HepG2 (cell line): Measurements from ENCODE around the gene SPSB2. TPM values are rescaled to one million over a fixed set of nuclear protein-coding genes. Genes with fewer than 3 reads are reported as not detected.

Experiments
- AGO2 ChIP-seq: fragments of 200-400 bp; formaldehyde crosslinking; optimal IDR thresholded peaks from 2 replicates; pipeline ENCODE3; 2017; ENCODE audit warnings: mild to moderate bottlenecking, low read depth, low read length, moderate library complexity
- CHCHD3 ChIP-seq: sonication (generic); formaldehyde crosslinking; IDR thresholded peaks from 2 replicates; pipeline ENCODE4 v1.8.0; 2022; ENCODE audit warnings: mild to moderate bottlenecking, missing genetic modification reagents, moderate library complexity
- CHD4 ChIP-seq: fragments of 200-600 bp; sonication (generic); IDR thresholded peaks from 2 replicates; pipeline ENCODE4 v1.7.0; 2017; ENCODE audit warnings: mild to moderate bottlenecking, low read length, borderline replicate concordance
- GPN1 ChIP-seq: sonication (generic); formaldehyde crosslinking; IDR thresholded peaks from 2 replicates; pipeline ENCODE4 v1.5.1; 2020; ENCODE audit warnings: missing genetic modification reagents, borderline replicate concordance
- KLF6 ChIP-seq: IDR thresholded peaks from 2 replicates; pipeline ENCODE4 v1.8.0; 2016; ENCODE audit warnings: missing biosample characterization, missing genetic modification reagents
- SMAD3 ChIP-seq: sonication (generic); formaldehyde crosslinking; IDR thresholded peaks from 2 replicates; pipeline ENCODE4 v1.4.0; 2020; ENCODE audit warnings: missing genetic modification reagents
- SOX5 ChIP-seq: IDR thresholded peaks from 2 replicates; pipeline ENCODE4 v1.6.1; 2016; ENCODE audit warnings: borderline replicate concordance
- SSRP1 ChIP-seq: IDR thresholded peaks from 2 replicates; pipeline ENCODE4 v1.6.1; 2016; ENCODE audit warnings: control low read depth
- ZBTB43 ChIP-seq: sonication (generic); formaldehyde crosslinking; conservative IDR thresholded peaks from 2 replicates; pipeline ENCODE4 v1.4.0; 2020; ENCODE audit warnings: missing genetic modification reagents
- ZFP37 ChIP-seq: sonication (generic); formaldehyde crosslinking; IDR thresholded peaks from 2 replicates; pipeline ENCODE4 v1.4.0; 2020; ENCODE audit warnings: missing genetic modification reagents, borderline replicate concordance
- ZNF44 ChIP-seq: sonication (generic); formaldehyde crosslinking; IDR thresholded peaks from 2 replicates; pipeline ENCODE4 v1.5.1; 2020; ENCODE audit warnings: mild to moderate bottlenecking, missing genetic modification reagents
- ZNF713 ChIP-seq: sonication (generic); formaldehyde crosslinking; IDR thresholded peaks from 2 replicates; pipeline ENCODE4 v1.4.0; 2020; ENCODE audit warnings: mild to moderate bottlenecking, missing genetic modification reagents
- ZSCAN29 ChIP-seq: sonication (generic); formaldehyde crosslinking; conservative IDR thresholded peaks from 2 replicates; pipeline ENCODE4 v1.4.0; 2020; ENCODE audit warnings: mild to moderate bottlenecking, missing genetic modification reagents
- polyA plus RNA-seq, 8 experiments: library from polyadenylated mRNA; depleted of rRNA in 3 of 8; stranded (reverse) in 7 of 8; unstranded in 1 of 8; fragments of >200 nt; fragmentation: Illumina TruSeq in 4 of 8; extraction: Trizol in 4 of 8; gene quantifications; 2 replicates each; pipeline versions ENCODE4 v1.2.1 to v1.2.3, GENCODE V29; 2011 to 2016; ENCODE audit warnings: low read depth in 4 of 8, missing spikeins in 1 of 8, mixed read lengths in 1 of 8; ENCODE audit not compliant: insufficient read depth in 1 of 8
- total RNA-seq, 5 experiments: library from RNA; depleted of rRNA; stranded (reverse); fragments of >200 nt; fragmentation: Illumina TruSeq; extraction: Trizol; gene quantifications; 2 replicates each; pipeline ENCODE4 v1.2.3, GENCODE V29; 2016; ENCODE audit warnings: low read depth in 1 of 5
- TF ChIP-seq, protein P1 (sequence below): sonication (generic); formaldehyde crosslinking; conservative IDR thresholded peaks from 2 replicates; pipeline ENCODE4 v1.4.0; 2020; ENCODE audit warnings: missing genetic modification reagents
- TF ChIP-seq, protein P2 (sequence below): IDR thresholded peaks from 2 replicates; pipeline ENCODE4 v1.6.1; 2016; ENCODE audit warnings: missing compliant biosample characterization, missing genetic modification reagents, borderline replicate concordance
- TF ChIP-seq, protein P3 (sequence below): sonication (generic); formaldehyde crosslinking; IDR thresholded peaks from 2 replicates; pipeline ENCODE4 v1.9.0; 2022; ENCODE audit warnings: low read depth, missing genetic modification reagents
- TF ChIP-seq, protein P4 (sequence below): sonication (generic); formaldehyde crosslinking; IDR thresholded peaks from 2 replicates; pipeline ENCODE4 v1.8.1; 2022; ENCODE audit warnings: low read depth, mild to moderate bottlenecking, missing genetic modification reagents

Gene SPSB2
- total and polyA plus RNA-seq, 2 of the 13 experiments (the other 11 are each of a cell fraction or from before 2014, with no cell fraction given) = 2.0 to 6.2 TPM

DNA sequence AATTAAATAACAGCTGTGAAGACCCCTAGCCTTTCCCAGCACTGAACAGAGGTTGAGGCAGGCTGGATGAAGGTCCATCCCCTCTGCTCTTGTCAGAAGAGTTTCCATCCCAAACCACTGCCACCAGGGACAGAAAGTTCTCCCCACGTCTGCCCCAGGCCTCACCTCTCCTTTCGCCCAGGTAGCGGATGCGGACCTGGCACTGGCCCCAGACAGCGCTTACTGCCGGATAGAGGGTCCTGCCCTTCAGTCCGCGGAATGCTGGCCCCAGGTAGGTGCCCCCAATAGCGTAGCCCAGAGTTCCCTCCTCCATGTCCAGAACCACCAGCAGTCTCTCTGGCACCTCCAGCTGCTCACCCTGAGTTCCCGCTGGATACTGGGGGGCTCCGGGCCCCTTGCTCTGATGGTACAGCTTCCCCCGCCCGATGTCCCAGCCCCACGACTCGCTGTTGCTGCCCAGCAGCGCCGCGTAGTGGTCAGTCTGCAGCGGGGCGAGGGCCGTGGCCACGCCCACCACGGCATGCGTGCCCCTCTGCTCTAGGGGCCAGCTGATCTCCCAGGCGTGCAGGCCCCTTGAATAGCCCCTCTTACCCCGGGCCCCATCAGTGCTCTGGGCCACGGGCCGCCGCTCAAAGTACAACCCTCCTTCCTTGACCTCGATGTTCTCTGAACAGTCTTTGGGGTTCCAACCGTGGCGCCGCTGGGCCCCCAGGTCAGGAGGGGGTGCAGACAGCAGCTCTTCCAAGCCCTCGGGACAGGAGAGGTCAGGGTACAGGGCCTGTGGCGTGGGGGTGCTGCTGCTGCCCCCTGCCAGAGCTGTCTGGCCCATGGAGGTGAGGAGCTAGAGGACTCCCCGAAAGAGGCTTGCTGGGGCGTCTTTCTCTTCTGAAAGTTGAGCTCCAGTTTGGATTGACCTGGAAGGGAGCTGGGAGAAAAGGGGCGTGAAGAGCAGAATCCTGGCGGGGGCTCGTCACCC is 742 bp downstream of the SPSB2 start (continued):
- TF ChIP-seq CHCHD3 (no peak), ZFP37 (CRISPR knock-in tag) (no peak), ZBTB43 (CRISPR knock-in tag) (0 out of 2 replicates have a peak, but pooled peaks have one; percentile 27), GPN1 (CRISPR knock-in tag) (no peak), SSRP1 (no peak), ZNF713 (CRISPR knock-in tag) (no peak), KLF6 (no peak), ZNF44 (no peak; the same call in 1 of the 2 replicates), CHD4 (no peak; the same call in 1 of the 2 replicates), ZSCAN29 (CRISPR knock-in tag) (peak; percentile 67; the same call in 1 of the 2 replicates), SMAD3 (no peak), AGO2 (peak; percentile 94), SOX5 (CRISPR knock-in tag) (no peak; the same call in 1 of the 2 replicates)
- TF ChIP-seq, protein P1, sequence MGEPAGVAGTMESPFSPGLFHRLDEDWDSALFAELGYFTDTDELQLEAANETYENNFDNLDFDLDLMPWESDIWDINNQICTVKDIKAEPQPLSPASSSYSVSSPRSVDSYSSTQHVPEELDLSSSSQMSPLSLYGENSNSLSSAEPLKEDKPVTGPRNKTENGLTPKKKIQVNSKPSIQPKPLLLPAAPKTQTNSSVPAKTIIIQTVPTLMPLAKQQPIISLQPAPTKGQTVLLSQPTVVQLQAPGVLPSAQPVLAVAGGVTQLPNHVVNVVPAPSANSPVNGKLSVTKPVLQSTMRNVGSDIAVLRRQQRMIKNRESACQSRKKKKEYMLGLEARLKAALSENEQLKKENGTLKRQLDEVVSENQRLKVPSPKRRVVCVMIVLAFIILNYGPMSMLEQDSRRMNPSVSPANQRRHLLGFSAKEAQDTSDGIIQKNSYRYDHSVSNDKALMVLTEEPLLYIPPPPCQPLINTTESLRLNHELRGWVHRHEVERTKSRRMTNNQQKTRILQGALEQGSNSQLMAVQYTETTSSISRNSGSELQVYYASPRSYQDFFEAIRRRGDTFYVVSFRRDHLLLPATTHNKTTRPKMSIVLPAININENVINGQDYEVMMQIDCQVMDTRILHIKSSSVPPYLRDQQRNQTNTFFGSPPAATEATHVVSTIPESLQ = no peak; the same call in 1 of the 2 replicates
- TF ChIP-seq, protein P2, sequence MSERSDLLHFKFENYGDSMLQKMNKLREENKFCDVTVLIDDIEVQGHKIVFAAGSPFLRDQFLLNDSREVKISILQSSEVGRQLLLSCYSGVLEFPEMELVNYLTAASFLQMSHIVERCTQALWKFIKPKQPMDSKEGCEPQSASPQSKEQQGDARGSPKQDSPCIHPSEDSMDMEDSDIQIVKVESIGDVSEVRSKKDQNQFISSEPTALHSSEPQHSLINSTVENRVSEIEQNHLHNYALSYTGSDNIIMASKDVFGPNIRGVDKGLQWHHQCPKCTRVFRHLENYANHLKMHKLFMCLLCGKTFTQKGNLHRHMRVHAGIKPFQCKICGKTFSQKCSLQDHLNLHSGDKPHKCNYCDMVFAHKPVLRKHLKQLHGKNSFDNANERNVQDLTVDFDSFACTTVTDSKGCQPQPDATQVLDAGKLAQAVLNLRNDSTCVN (CRISPR knock-in tag) = no peak; the same call in 1 of the 2 replicates
- TF ChIP-seq, protein P3, sequence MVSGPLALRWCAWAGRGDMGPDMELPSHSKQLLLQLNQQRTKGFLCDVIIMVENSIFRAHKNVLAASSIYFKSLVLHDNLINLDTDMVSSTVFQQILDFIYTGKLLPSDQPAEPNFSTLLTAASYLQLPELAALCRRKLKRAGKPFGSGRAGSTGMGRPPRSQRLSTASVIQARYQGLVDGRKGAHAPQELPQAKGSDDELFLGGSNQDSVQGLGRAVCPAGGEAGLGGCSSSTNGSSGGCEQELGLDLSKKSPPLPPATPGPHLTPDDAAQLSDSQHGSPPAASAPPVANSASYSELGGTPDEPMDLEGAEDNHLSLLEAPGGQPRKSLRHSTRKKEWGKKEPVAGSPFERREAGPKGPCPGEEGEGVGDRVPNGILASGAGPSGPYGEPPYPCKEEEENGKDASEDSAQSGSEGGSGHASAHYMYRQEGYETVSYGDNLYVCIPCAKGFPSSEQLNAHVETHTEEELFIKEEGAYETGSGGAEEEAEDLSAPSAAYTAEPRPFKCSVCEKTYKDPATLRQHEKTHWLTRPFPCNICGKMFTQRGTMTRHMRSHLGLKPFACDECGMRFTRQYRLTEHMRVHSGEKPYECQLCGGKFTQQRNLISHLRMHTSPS (CRISPR knock-in tag) = no peak
- TF ChIP-seq, protein P4, sequence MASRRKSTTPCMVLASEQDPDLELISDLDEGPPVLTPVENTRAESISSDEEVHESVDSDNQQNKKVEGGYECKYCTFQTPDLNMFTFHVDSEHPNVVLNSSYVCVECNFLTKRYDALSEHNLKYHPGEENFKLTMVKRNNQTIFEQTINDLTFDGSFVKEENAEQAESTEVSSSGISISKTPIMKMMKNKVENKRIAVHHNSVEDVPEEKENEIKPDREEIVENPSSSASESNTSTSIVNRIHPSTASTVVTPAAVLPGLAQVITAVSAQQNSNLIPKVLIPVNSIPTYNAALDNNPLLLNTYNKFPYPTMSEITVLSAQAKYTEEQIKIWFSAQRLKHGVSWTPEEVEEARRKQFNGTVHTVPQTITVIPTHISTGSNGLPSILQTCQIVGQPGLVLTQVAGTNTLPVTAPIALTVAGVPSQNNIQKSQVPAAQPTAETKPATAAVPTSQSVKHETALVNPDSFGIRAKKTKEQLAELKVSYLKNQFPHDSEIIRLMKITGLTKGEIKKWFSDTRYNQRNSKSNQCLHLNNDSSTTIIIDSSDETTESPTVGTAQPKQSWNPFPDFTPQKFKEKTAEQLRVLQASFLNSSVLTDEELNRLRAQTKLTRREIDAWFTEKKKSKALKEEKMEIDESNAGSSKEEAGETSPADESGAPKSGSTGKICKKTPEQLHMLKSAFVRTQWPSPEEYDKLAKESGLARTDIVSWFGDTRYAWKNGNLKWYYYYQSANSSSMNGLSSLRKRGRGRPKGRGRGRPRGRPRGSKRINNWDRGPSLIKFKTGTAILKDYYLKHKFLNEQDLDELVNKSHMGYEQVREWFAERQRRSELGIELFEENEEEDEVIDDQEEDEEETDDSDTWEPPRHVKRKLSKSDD = 0 out of 2 replicates have a peak, but pooled peaks have one; percentile 29
